ENCODE results near the gene TMEM86A. TPM values are rescaled to one million over a fixed set of nuclear protein-coding genes. Genes with fewer than 3 reads are reported as not detected.

The TMEM86A gene
- total and polyA plus RNA-seq, 12 donors, result 1.8 to 22.7 (median 8.3) TPM

GRCh38 chr11:18737642-18738041 lies 39.1 kb downstream of the TMEM86A start:
- no peak for DNase-seq
- H3K4me1 ChIP-seq (replicated peaks in 1 of 2), result no peaks in the 10 kb centered on the region
- intact Hi-C loops (cut with DNase I), result no loop called here
- H3K27ac ChIP-seq, result no peak overlapping the region
- no peaks in the 10 kb centered on the region for H3K9me3 ChIP-seq (replicated peaks in 1 of 3)
- no peak overlapping the region for H3K4me3 ChIP-seq
- H3K27me3 ChIP-seq, result no peaks in the 10 kb centered on the region
- H3K36me3 ChIP-seq (replicated peaks in 1 of 2), result no peaks in the 10 kb centered on the region
- TF ChIP-seq POLR2A (IDR thresholded peaks at IDR 0.05) (no peak), CTCF (IDR thresholded peaks at IDR 0.05) (no peak)
- WGBS, 4 donors, result 86 to 91% (median 90%) methylated on average over 8 of the region's 8 CpGs

- Histone ChIP-seq H3K4me3 (no peak overlapping the region), H3K27ac (no peak overlapping the region), H3K4me1 (replicated peaks in 1 of 2) (no peaks in the 10 kb centered on the region), H3K36me3 (replicated peaks in 1 of 2) (no peaks in the 10 kb centered on the region), H3K27me3 (no peaks in the 10 kb centered on the region), H3K9me3 (replicated peaks in 1 of 3) (no peaks in the 10 kb centered on the region)
- no peak for DNase-seq
- intact Hi-C loops (cut with DNase I), result no loop called here
- TF ChIP-seq CTCF (IDR thresholded peaks at IDR 0.05) (no peak), POLR2A (IDR thresholded peaks at IDR 0.05) (no peak)
- 81 to 90% (median 85%) methylated on average over 2 to 4 of the region's 4 CpGs for WGBS, 4 donors
Observed at GRCh38 chr11:18739685-18740084, 41.1 kb downstream of the TMEM86A start.

- Histone ChIP-seq H3K9me3 (replicated peaks in 1 of 3) (no peaks in the 10 kb centered on the region), H3K4me1 (replicated peaks in 1 of 2) (no peaks in the 10 kb centered on the region), H3K27me3 (no peaks in the 10 kb centered on the region), H3K4me3 (no peak overlapping the region), H3K27ac (no peak overlapping the region), H3K36me3 (replicated peaks in 1 of 2) (no peaks in the 10 kb centered on the region)
- TF ChIP-seq POLR2A (IDR thresholded peaks at IDR 0.05) (no peak), CTCF (IDR thresholded peaks at IDR 0.05) (no peak)
- 78 to 88% (median 83%) methylated on average over 3 of the region's 3 CpGs for WGBS, 4 donors
- no peak for DNase-seq
- intact Hi-C loops (cut with DNase I), result no loop called here
Observed at GRCh38 chr11:18741783-18742182, 43.2 kb downstream of the TMEM86A start.

GRCh38 chr11:18743365-18743764 lies 44.8 kb downstream of the TMEM86A start:
- no peaks in the 10 kb centered on the region for H3K36me3 ChIP-seq (replicated peaks in 1 of 2)
- DNase-seq, result no peak
- WGBS, 4 donors, result 88 to 95% (median 89%) methylated on average over 4 to 10 of the region's 10 CpGs
- intact Hi-C loops (cut with DNase I), result no loop called here
- no peak overlapping the region for H3K27ac ChIP-seq
- H3K9me3 ChIP-seq (replicated peaks in 1 of 3), result no peaks in the 10 kb centered on the region
- TF ChIP-seq CTCF (IDR thresholded peaks at IDR 0.05), result no peak
- no peak for TF ChIP-seq POLR2A (IDR thresholded peaks at IDR 0.05)
- no peaks in the 10 kb centered on the region for H3K4me1 ChIP-seq (replicated peaks in 1 of 2)
- H3K4me3 ChIP-seq, result no peak overlapping the region
- H3K27me3 ChIP-seq, result no peaks in the 10 kb centered on the region
